Fibroblast of pulmonary artery (primary cell): ENCODE data around the gene ZC3H7A.

Experiments
- DNase-seq: peaks from one replicate; pipeline ENCODE4 v3.0.0-alpha.2; 2010; ENCODE audit warnings: low read depth
- H3K4me3 ChIP-seq: replicated peaks from 2 replicates; pipeline ENCODE4 v1.5.1; 2011; ENCODE audit warnings: low read depth, mild to moderate bottlenecking, control low read depth, low read length, moderate library complexity
- CTCF ChIP-seq: IDR thresholded peaks from 2 replicates; pipeline ENCODE4 v1.5.1; 2011; ENCODE audit warnings: mild to moderate bottlenecking, control low read depth, low read length, inconsistent platforms; ENCODE audit errors: missing control alignments

The ZC3H7A gene

GRCh38 chr16:11705311-11706025 is 91.6 kb downstream of the ZC3H7A start:
- H3K4me3 ChIP-seq: no peak overlapping the region
- no peak for TF ChIP-seq CTCF
- no peak for DNase-seq
